Calu3 (cell line): ENCODE measurements around the gene MEF2C. TPM values are rescaled to one million over a fixed set of nuclear protein-coding genes. Genes with fewer than 3 reads are reported as not detected.

Experiments used
- BruUV-seq: library from RNA; stranded (reverse); fragments of 400-500 nt; replicated peaks from 2 replicates; lab custom pipeline; 2021; lab: Mats Ljungman, UMichigan
- CTCF ChIA-PET: fragments of 300-600 bp; sonication (Branson Sonifier 250); formaldehyde crosslinking; loops from one replicate; lab custom pipeline; 2022; ENCODE audit warnings: antibody characterized with exemption; lab: Charles Lee
- DNase-seq: peaks from one replicate; pipeline ENCODE4 v3.0.0; 2022
- H3K27ac Mint-ChIP-seq: one replicate; pipeline ENCODE4 v1.8.0; 2022; ENCODE audit warnings: mixed read lengths; ENCODE audit not compliant: unreplicated experiment
- H3K27me3 Mint-ChIP-seq: one replicate; pipeline ENCODE4 v1.8.0; 2022; ENCODE audit warnings: mixed read lengths; ENCODE audit not compliant: unreplicated experiment
- H3K36me3 Mint-ChIP-seq: one replicate; pipeline ENCODE4 v1.8.0; 2022; ENCODE audit warnings: mild to moderate bottlenecking, moderate library complexity, mixed read lengths; ENCODE audit not compliant: insufficient read depth, unreplicated experiment
- H3K4me1 Mint-ChIP-seq: one replicate; pipeline ENCODE4 v1.8.0; 2022; ENCODE audit warnings: mild to moderate bottlenecking, low read depth, mixed read lengths; ENCODE audit not compliant: unreplicated experiment
- H3K4me3 Mint-ChIP-seq: one replicate; pipeline ENCODE4 v1.8.0; 2022; ENCODE audit warnings: mild to moderate bottlenecking, low read depth, moderate library complexity, mixed read lengths; ENCODE audit not compliant: unreplicated experiment
- H3K9me3 Mint-ChIP-seq: one replicate; pipeline ENCODE4 v1.8.0; 2022; ENCODE audit warnings: low read depth, mixed read lengths; ENCODE audit not compliant: unreplicated experiment
- intact Hi-C: fragments of 100-400 bp; cut with micrococcal nuclease; formaldehyde crosslinking; loops from one replicate; pipeline ENCODE4 v1.10.0; 2022; ENCODE audit not compliant: unreplicated experiment
- total RNA-seq: library from RNA; stranded (reverse); gene quantifications from 2 replicates; pipeline ENCODE4 v1.2.3, GENCODE V29; 2022
- TF ChIP-seq, protein P1 (sequence below): fragments of 200-600 bp; IDR thresholded peaks from one replicate; pipeline ENCODE4 v1.8.0; 2022; ENCODE audit warnings: antibody characterized with exemption; ENCODE audit not compliant: unreplicated experiment

The MEF2C gene
- total RNA-seq, 1 experiment from 2014 or later: 6.1 TPM

DNA sequence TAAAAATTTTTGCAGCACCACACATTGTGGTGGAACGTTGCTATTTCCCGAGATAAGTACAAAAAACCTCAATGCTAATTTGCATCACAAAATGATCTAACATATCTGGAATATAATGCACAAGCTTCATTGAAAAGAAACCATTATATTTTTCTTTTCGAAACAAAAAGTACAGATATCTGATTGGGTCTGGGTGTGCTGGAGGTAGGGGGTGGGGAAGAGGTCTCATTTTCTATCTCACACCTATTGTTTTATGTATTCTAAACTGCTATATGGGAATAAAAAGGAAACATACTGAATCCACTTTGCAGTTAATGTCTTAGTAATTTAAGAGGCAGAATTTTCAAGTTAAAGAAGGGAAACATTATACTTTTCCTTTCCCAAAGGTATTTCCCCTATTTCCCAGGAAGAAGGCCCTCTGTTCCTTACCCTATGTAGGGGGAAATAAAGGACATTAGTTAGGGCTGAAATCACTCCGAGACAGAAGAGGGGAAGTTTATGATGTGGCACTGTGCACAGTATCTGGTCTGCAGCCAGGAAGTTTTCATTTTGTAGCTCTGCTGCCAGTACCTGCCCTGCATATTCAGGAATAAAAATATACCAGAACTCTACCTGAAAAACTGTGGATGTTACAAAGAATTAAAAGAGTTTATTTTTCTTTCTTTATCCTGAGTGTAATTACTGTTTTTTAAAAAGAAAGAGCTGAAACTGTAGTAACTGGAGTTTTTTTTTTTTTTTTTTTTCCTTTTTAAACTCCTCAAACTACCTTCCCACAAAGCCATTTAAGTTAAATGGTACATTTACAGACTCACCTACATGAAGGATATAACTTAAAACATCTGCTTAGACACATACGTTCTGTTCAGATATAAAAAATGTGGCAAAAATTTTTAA is 7.4 kb downstream of the MEF2C start:
- DNase-seq: no peak
- TF ChIP-seq, protein P1, sequence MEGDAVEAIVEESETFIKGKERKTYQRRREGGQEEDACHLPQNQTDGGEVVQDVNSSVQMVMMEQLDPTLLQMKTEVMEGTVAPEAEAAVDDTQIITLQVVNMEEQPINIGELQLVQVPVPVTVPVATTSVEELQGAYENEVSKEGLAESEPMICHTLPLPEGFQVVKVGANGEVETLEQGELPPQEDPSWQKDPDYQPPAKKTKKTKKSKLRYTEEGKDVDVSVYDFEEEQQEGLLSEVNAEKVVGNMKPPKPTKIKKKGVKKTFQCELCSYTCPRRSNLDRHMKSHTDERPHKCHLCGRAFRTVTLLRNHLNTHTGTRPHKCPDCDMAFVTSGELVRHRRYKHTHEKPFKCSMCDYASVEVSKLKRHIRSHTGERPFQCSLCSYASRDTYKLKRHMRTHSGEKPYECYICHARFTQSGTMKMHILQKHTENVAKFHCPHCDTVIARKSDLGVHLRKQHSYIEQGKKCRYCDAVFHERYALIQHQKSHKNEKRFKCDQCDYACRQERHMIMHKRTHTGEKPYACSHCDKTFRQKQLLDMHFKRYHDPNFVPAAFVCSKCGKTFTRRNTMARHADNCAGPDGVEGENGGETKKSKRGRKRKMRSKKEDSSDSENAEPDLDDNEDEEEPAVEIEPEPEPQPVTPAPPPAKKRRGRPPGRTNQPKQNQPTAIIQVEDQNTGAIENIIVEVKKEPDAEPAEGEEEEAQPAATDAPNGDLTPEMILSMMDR: no peak
- Mint-ChIP-seq H3K27ac (no peak overlapping the region), H3K27me3 (no peaks in the 10 kb centered on the region), H3K4me1 (peaks cover 9% of the 10 kb centered on the region), H3K9me3 (no peaks in the 10 kb centered on the region), H3K36me3 (no peaks in the 10 kb centered on the region), H3K4me3 (no peak overlapping the region)
- intact Hi-C loops: no loop called here
- BruUV-seq: no TSS peak
- CTCF ChIA-PET: no interaction called here

DNA sequence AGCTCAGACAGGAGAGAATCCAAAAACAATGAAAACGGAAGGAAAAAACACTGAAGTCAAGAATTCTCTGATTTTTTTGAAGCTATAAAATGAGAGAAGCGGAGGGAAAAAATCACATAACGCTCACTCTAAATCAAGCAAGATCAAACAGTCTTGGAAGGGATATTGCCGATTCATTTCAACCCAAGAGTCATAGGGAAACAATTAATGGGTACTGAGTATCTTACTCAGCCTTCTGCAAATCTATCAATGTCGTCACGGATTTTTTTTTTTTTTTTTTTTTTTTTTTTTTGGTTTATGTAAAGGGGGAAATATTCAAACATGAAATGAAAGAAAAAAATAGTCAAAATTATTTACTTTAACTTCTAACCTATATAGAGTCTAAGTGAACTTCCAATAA is 9.5 kb downstream of the MEF2C start:
- Mint-ChIP-seq H3K4me1 (peaks cover 9% of the 10 kb centered on the region), H3K27ac (no peak overlapping the region), H3K27me3 (no peaks in the 10 kb centered on the region), H3K36me3 (no peaks in the 10 kb centered on the region), H3K9me3 (no peaks in the 10 kb centered on the region), H3K4me3 (no peak overlapping the region)
- intact Hi-C loops: no loop called here
- TF ChIP-seq, protein P1: no peak
- CTCF ChIA-PET: interaction anchor here (0.7 kb wide), 1 partner anchor 765 kb away, joined by 8 read pairs; no protein-coding TSS in a partner anchor
- no TSS peak for BruUV-seq
- DNase-seq: no peak

DNA sequence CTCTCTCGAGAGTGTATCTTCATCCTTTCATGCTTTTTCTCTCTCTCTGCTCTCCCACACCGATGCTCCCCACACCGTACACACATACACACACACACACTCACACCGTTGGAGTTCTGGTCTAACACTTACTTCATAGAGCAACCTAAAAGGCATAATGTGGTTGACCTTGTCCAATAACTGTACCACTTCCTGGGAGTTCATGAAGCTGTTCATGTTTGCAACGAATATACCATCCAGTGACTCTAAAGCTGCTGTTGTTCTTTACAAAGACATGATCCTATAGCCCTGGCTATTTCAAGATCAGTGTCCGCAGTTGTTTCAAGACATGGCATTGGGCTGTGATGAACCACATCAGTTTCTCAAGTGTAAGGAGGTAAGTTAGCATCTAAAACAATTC is 10.0 kb downstream of the MEF2C start:
- CTCF ChIA-PET: interaction anchor here (0.7 kb wide), 1 partner anchor 764 kb away, joined by 8 read pairs; no protein-coding TSS in a partner anchor
- DNase-seq: no peak
- Mint-ChIP-seq H3K27me3 (no peaks in the 10 kb centered on the region), H3K27ac (no peak overlapping the region), H3K36me3 (no peaks in the 10 kb centered on the region), H3K9me3 (no peaks in the 10 kb centered on the region), H3K4me3 (no peak overlapping the region), H3K4me1 (peaks cover 6% of the 10 kb centered on the region)
- TF ChIP-seq, protein P1: no peak
- no TSS peak for BruUV-seq
- intact Hi-C loops: no loop called here

DNA sequence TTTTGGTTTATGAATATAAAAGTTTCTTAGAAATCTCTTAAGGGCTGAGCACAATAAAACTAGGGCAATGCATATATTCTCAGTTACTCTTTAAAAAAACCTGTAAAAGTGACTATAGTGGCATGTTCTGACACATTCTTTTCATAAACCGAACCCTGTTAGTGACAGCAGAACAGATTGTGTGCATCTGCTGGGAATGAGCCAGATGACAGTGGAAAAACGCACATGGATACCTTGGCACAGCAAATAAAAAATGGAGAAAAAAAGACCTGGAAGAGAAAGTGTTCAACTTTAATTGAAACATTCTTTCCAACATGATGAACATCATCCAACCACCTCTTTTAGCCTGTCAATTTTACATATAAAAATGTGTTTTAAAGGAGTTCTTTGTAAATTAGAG is 12.7 kb downstream of the MEF2C start:
- Mint-ChIP-seq H3K36me3 (no peaks in the 10 kb centered on the region), H3K4me1 (no peaks in the 10 kb centered on the region)

More for the DNA sequence above, 12.7 kb downstream of the MEF2C start:
- CTCF ChIA-PET: no interaction called here
- intact Hi-C loops: no loop called here
- no peaks in the 10 kb centered on the region for H3K9me3 Mint-ChIP-seq
- no peak overlapping the region for H3K27ac Mint-ChIP-seq
- no peaks in the 10 kb centered on the region for H3K27me3 Mint-ChIP-seq
- BruUV-seq: no TSS peak
- TF ChIP-seq, protein P1: no peak
- no peak overlapping the region for H3K4me3 Mint-ChIP-seq
- DNase-seq: no peak
